GM20000 (cell line): Measurements from ENCODE around the gene ERC1.

ENCODE experiments used
- DNase-seq: peaks from one replicate; pipeline ENCODE4 v3.0.0; 2012; ENCODE audit warnings: low spot score
- CTCF ChIP-seq: IDR thresholded peaks from 2 replicates; pipeline ENCODE4 v1.5.1; 2012; ENCODE audit warnings: mild to moderate bottlenecking, control low read depth; ENCODE audit errors: extremely low read depth, missing control alignments

Gene ERC1

GRCh38 chr12:951176-951575 lies 39.8 kb upstream of the ERC1 start:
- no peak for TF ChIP-seq CTCF
- no peak for DNase-seq

- TF ChIP-seq CTCF: no peak
- DNase-seq: no peak
Observed at GRCh38 chr12:953776-954175, 37.2 kb upstream of the ERC1 start.

GRCh38 chr12:954741-955140 lies 36.3 kb upstream of the ERC1 start:
- DNase-seq: no peak
- TF ChIP-seq CTCF: no peak

- DNase-seq: no peak
- TF ChIP-seq CTCF: no peak
Observed at GRCh38 chr12:955939-956338, 35.1 kb upstream of the ERC1 start.

GRCh38 chr12:958588-959123 lies 32.4 kb upstream of the ERC1 start:
- TF ChIP-seq CTCF: no peak
- peak; percentile 64 for DNase-seq

GRCh38 chr12:966724-967123 lies 24.3 kb upstream of the ERC1 start:
- no peak for TF ChIP-seq CTCF
- no peak for DNase-seq

- no peak for DNase-seq
- no peak for TF ChIP-seq CTCF
Observed at GRCh38 chr12:967641-968040, 23.4 kb upstream of the ERC1 start.

GRCh38 chr12:968545-968944 lies 22.5 kb upstream of the ERC1 start:
- no peak for DNase-seq
- TF ChIP-seq CTCF: no peak
